Measurements from ENCODE around the gene CCDC92.

Gene CCDC92

GRCh38 chr12:124008595-124008994 is 36.0 kb upstream of the CCDC92 start:
- no peak for DNase-seq (ENCODE audit: low spot score)
- in situ Hi-C loops (cut with MboI; ENCODE audit: low pct_unique_long_range_greater_than_20kb, low sequenced_read_pairs, unreplicated experiment) = no loop called here
- TF ChIP-seq CTCF (IDR thresholded peaks at IDR 0.05; ENCODE audit: extremely low read depth, insufficient read depth, missing control alignments) = no peak

- in situ Hi-C loops (cut with MboI; ENCODE audit: low pct_unique_long_range_greater_than_20kb, low sequenced_read_pairs, unreplicated experiment) = no loop called here
- no peak for DNase-seq (ENCODE audit: low spot score)
- no peak for TF ChIP-seq CTCF (IDR thresholded peaks at IDR 0.05; ENCODE audit: extremely low read depth, insufficient read depth, missing control alignments)
Measured at GRCh38 chr12:124007826-124008570, 35.4 kb upstream of the CCDC92 start.

GRCh38 chr12:124006846-124007713 is 34.4 kb upstream of the CCDC92 start:
- no peak for DNase-seq (ENCODE audit: low spot score)
- no peak for TF ChIP-seq CTCF (IDR thresholded peaks at IDR 0.05; ENCODE audit: extremely low read depth, insufficient read depth, missing control alignments)
- in situ Hi-C loops (cut with MboI; ENCODE audit: low pct_unique_long_range_greater_than_20kb, low sequenced_read_pairs, unreplicated experiment) = no loop called here

- in situ Hi-C loops (cut with MboI; ENCODE audit: low pct_unique_long_range_greater_than_20kb, low sequenced_read_pairs, unreplicated experiment) = no loop called here
- no peak for TF ChIP-seq CTCF (IDR thresholded peaks at IDR 0.05; ENCODE audit: extremely low read depth, insufficient read depth, missing control alignments)
- no peak for DNase-seq (ENCODE audit: low spot score)
Measured at GRCh38 chr12:124006085-124006845, 33.6 kb upstream of the CCDC92 start.

GRCh38 chr12:124004233-124004875 is 31.7 kb upstream of the CCDC92 start:
- in situ Hi-C loops (cut with MboI; ENCODE audit: low pct_unique_long_range_greater_than_20kb, low sequenced_read_pairs, unreplicated experiment) = no loop called here
- no peak for TF ChIP-seq CTCF (IDR thresholded peaks at IDR 0.05; ENCODE audit: extremely low read depth, insufficient read depth, missing control alignments)
- no peak for DNase-seq (ENCODE audit: low spot score)

- TF ChIP-seq CTCF (IDR thresholded peaks at IDR 0.05; ENCODE audit: extremely low read depth, insufficient read depth, missing control alignments) = no peak
- in situ Hi-C loops (cut with MboI; ENCODE audit: low pct_unique_long_range_greater_than_20kb, low sequenced_read_pairs, unreplicated experiment) = no loop called here
- no peak for DNase-seq (ENCODE audit: low spot score)
Measured at GRCh38 chr12:124002654-124003053, 30.0 kb upstream of the CCDC92 start.

Data from GM13977 (cell line).